Activated CD8-positive, alpha-beta memory T cell treated with anti-CD3 and anti-CD28 coated beads for 24 hours (primary cell): Measurements from ENCODE around the gene HPS1.
"Not testable (repeated sequence)": the region's sequence is repeated elsewhere in the genome, so short reads cannot be mapped to it uniquely, and the experiment has no call there.

Experiments used
- DNase-seq: peaks from one replicate; pipeline ENCODE4 v3.0.0-alpha.2; 2020

The HPS1 gene

DNA sequence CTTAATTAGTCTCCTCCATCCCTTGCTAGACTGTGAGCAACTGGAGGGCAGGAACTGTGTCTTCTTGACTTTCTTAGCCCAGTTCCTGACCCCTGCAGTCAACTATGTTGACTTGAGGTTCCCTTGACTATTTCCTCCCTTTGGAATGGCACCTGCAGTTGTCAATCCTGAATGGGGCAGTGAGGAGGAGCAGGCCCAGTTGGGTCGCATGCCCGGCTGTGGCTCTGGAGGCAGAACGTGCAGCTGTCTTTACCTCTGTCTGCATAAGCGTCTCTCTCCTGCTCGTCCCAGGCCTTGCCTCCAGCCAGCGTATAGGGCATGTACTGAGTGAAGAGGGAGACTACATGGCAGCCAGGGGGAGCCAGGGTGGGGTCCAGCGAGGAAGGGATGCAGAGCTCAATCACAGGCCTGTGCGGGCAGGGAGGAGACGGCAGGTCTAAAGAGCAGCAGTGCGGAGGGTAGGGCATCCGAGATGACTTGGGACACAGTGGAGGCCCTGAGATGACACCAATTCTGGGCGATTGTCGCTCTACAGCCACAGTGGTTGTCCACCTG is 58.6 kb downstream of the HPS1 start:
- no peak for DNase-seq

DNA sequence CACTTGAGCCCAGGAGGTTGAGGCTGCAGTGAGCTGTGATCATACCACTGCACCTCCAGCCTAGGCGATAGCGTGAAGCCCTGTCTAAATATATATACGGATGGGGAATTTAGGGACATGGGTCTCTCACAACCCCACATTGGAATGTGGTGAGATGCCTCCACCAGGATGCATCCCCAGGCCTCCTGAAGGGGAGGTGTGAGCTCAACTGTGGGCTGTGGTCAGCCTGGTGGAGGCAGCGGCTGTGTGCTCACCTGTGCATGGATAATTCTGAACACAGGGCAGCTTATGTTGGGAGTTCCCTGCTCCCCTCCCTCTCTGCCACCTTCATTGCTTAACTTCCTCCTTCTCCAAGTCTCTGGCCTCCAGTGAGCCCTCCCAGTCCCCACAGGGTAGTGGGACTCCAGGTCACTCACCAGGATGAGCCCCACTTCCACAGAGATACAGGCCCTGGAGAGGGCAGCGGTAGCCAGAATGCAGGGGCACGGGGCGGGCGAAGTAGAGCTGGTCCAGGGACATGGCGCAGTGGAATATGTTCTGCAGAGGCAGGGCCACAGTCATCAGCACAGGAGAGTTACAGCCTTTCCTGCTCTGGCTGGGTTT is 62.1 kb downstream of the HPS1 start:
- DNase-seq = no peak

DNA sequence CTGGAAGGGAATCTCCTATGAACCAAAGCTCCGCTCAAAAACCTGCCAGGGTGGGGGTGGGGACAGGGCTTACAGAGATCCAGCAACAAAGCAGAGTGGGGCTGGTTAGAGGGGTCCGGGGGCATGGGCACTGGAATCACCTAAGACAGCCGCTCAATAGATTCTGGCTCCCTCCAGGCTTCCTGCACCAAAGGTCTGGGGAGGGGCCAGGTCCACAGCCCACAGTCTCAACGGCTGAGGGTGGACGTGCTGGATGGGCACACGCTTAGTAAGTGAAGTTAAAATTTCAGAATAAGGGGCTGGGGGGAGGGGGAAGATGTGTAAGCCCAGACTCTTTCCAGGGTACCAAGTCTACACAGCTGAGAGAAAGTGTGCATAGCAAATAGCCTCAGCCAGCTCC is 62.9 kb downstream of the HPS1 start:
- no peak for DNase-seq

DNA sequence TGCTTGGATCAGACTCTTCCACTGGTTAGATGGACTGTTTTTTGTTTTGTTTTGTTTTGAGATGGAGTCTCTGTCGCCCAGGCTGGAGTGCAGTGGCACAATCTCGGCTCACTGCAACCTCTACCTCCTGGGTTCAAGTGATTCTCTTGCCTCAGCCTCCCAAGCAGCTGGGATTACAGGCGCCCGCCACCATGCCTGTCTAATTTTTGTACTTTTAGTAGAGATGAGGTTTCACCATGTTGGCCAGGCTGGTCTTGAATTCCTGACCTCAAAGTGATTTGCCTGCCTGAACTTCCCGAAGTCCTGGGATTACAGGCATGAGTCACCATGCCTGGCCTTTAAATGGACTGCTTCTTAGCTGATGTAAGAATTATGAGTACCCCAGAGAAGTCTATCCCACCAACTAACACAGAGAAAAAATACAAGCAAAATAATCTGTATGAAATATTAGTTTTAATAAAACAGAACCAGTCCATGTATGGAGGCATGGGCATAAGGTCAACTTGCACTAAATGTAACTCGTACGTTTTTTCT is 63.5 kb downstream of the HPS1 start:
- not testable (repeated sequence) for DNase-seq

DNA sequence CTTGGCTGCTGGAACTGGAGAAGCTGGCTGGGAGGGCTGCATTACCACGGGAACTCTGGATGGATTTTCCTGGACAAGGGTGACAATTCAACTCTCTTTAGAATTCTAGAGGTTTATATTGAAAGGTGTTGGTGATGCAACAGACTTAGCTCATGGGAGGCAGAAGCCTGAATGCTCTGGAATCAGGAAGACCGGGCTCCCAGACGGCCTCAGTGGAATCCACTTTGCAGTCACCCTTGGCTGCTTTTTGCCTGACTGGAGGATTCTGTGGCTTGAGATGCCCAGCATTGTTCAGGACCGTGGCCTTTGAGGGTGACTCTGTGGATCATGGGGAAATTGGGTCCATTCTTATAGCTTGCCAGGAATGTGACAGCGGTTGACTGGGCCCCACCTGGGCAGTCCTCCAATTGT is 64.0 kb downstream of the HPS1 start:
- no peak for DNase-seq

DNA sequence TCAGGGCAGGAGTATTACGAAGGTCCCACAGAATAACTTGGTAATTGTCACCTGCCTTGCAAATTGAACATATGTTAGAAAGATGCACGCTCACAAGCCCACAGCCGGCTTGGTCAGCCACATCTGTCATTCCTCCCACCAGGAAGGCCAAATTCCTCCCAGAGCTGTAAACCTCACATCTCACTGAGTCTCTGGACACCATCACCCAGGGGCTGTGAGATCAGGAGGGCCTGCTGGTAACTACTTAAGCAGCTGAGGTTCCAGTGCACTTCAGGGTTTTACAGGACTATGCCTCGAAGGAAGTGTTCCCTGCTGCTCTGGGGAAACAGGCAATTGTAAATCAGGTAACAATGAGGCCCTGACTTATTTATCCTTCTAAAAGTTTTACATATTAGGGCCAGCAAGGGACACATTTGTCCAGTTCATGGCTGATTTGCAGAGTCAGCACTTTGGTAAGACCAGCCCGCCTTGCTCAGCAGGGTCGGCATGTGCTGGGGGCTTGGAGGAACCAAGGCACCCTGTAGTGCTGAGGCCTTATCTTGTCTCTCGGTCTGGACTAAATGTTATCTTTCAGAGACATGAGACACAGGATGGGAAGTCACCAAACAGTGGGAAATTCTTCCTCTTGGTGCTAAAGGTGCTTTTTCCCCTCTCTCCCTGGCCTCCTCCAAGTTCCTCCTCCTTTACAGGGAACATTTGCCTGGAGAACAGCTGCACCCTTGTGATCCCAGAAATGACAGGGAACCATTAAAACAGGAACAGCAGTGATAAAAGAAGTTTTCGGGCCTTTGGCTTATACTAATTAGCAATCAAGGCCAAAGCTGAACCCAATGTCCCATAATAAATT is 66.0 kb downstream of the HPS1 start:
- DNase-seq = no peak

DNA sequence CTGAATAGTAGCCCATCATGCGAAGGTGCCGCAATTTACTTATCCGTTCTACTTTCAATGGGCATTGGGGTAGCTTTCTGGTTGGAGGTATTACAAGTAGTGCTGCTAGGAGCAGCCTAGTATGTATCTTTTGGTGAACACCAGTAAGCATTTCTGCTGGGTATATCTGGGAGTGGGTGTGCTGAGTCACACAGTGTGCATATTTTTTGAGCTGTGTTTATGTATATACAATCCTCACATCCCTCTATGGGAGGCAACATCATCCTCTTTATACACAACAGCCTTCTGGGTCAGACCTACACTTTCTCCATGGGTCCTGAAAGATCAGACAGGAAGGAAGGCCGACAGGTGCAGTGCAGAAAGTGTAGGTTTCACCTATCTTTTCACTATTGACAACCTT is 68.0 kb downstream of the HPS1 start:
- no peak for DNase-seq

DNA sequence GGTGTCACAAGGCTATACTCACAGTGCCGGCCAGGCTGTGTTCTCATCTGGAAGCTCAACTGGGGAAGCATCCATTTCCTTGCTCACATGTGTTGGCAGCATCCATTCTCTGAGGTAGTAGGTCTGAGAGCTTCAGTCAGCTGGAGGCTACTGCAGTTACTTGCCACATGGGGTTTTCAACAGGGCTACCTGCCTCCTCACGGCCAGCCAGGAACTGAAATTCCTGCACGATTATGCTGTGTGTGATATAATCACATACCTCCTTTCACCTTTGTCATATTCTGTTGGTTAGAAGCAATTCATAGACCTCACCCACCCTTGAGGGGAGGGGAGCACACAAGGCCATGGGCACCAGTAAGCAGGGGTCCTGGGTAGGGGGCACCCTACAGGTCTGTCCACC is 69.2 kb downstream of the HPS1 start:
- no peak for DNase-seq

DNA sequence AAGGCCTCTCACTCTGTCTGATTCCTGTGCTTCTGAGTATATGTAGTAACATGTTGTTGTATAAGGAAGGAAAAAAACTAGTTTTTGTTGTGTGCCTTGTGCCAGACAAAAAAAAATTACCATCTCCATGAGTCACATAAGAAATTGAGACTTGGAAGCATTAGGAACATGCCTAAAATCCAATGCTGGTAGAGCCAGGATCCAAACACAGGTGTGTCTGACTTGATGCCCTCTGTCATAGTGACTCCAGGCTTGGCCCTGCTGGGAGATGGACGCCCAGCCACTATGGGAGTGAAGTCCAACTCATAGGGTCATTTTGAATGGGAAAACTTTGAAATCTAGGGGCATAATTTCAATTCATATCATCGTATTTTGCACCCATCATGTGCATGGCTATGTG is 69.7 kb downstream of the HPS1 start:
- DNase-seq = no peak

DNA sequence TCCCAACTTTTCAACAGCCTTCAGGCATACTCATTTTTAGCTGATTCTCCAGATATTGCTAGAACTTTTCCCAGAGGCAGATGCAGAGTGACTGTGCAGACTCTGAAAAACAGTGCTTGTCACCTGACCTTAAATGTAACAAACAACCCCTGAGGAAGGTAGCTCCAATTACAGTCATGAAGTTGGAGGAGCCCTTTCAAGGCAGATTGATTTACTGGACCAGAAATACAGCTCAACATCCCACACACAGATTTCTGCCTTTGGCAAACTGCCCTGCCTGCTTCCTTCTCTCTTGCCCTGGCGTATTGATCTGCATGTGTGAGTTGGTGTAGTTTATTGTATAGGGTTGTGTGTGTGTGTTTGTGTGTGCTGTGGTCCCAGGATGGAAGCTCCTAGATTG is 70.2 kb downstream of the HPS1 start:
- no peak for DNase-seq

DNA sequence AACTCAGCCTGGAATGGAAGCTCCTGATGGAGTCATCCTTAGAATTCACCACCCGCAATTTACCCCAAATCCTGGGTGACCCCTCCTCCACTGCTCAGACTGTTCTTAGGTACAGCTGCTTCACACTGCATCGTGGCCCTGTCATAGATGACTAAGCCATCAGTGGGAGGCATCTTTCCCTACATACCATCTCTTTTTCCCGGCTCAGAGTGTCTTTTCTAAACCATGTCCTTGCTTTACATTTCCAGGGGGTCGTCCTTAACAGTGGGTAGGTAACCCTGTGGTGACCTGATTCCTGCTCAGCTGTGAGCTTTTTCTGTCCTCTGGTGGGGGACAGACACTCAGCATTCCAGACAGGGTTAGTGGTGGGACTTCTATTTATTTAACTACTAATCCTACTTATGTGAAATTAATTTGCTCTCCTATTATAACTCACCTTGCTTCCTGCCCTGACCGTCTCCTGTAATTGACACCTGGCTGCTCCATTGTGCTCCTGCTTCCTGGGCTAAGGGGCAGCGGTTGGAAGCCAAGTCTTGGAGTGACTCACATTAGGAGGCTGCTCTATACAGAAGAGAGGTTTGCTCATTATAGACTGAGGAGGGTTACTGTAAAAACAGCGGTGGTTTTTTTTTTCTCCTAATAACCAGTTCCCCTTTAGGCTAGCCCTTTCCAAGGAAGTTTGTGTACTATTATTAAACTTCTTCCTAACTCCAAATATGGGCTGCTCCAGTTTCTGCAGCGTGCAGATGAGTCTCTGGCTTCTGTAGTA is 72.3 kb downstream of the HPS1 start:
- no peak for DNase-seq

DNA sequence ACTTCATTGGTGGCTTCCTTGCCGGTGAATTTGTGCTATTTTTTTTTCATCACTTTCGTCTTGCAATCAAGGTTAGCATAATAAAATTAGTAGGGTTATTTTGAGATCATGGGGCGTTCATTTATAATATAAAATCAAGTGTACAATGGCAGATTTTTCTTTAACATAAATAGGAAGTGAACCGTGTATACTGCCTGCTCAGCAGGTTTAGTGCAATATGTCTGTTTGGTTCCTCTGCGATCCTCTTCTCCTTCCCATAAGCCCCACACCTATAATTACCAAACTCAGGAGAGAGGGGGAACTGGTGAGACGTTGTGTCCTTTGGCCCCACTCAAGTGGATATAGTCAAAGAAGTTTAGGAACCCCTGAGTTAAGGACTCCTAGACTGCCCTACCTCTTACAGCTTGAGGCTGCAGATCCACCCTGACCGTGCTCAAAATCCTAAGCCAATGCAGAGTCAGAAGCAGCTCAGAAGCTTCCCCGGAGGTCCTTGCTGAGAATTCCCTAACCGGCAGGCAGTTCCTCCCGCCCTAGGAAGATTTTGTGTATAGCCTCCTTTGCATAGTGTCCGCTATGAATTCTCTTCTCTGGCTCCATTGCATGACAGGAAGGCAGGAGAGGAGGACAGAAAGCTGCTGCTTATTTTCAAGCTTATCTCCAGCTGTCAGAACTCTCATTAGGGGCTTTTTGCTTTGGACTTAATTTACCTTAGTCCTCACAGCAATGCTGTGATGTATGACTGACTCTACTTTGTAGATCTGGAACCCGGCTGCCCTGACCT is 73.3 kb downstream of the HPS1 start:
- DNase-seq = no peak

DNA sequence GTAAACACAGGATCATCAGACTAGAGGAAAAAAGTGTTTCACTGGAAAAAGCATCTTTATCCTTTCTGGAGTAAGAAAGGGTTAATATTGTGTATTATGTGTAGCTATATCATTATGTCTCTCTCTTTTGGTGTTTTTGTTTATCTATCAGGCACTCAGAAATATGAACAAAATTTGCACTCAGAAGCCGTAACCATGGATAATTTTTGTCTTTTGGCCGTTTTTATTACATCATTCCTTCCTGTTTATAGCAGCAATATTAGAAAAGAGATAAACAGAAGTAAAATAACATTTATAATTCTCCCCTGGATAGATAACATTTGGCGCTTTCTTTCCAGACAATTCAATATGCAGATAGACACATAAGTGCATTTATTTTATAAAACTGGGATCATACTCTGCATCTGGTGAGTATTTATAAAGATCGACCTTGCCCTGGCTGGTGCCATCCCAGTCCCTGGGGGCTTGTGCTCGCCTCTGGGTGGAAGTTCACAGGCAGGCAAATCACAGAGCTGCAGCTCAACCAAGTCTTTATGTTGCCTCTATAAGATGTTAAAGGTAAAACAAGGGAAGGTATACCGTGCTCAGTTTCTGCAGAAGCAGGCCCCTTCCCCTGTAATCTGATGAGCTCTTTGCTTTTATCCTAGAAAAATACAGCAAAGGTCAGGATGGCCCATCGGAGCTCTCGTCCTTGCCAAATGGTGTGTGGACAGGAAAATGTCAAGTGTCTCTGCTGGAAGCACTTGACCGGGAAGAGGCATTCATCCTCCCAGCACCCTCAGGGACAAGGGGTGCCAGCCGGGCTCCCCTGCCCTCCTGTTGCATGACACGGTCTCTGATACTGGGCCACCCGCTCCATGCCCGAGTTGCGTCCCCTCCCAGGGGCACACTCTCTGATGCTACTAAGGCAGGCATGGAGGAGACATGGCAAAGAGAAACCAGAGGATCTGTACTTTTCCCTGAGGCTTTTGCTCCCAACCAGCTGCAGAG is 75.6 kb downstream of the HPS1 start:
- no peak for DNase-seq

DNA sequence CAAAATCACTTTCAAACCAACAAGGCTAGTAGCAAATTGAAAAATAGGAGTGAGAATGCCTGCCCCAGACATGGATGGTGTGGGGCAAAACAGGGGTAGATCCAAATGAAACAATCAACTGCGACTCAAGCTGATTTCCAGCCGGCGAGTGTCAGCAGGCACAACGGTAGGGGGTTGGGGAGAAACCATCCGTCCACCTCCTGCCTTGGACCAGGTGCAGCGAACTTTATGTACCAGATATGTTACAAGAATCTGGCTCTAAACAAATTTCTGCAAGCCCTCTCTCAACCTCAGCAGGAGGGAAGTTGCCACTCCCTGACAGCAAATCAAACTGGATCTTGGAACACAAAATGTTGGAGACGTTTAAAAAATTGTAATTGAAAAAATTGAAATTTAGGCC is 76.9 kb downstream of the HPS1 start:
- no peak for DNase-seq

DNA sequence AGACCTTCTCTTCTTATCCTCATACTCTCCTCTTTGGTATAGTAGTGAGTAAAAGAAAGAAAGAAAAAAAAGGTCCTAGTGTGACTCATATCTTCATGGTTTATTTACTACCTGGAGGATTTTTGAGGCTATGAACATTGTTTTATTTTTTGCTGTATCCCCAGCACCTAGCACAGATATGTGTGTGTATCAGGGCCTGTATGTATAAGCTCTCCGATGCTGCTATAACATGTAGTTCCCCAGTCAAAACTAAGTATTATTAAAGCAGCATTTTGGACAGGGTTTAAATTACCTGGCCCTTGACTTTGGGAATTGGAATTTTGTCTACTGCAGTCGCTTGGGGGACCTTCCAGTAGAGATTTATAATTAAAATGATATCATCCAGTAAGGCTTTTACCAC is 78.1 kb downstream of the HPS1 start:
- no peak for DNase-seq

DNA sequence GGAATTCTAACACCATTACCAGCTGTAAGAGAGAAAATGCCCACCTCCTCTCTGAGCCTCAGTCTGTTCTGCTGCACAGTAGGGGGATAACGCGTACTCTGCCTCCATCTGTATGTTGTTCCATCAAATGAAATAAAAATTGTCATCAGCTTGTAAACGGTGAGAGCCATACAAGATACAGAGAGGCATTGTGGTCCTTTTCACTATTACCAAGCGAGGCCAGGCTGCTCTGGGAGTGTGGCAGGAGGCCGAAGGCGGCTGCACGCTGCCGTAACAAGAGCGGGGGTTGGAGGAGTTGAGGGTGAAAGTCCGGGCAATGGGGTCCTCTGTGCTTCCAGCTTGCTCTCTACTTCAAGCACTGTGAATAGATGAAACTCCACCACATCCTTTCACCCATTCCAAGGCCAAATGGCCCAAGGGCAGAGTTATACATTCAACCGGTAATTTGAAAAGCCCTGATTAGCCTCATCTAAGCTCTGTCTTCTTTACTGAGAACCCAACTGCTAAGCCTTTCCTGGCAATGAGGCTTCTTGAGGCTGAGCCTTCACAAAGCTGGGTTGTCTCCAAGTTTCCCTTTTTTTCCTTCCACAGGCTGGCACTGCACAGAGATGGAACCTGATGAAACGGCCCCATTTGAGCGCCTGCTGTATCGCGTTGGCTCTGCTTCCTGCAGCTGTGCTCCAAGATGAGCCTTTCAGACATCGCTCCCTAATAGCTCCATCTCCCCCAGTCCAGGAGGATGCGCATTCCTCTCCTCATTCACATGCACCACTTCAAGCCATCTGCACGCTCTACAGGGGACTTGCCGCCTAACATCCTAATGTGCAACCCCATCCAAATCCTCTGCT is 78.9 kb downstream of the HPS1 start:
- DNase-seq = no peak
